ENCODE results near the gene MCM5.

GRCh38 chr22:35399678-35400500, at the start of gene MCM5:
- TF ChIP-seq POLR2A (IDR thresholded peaks at IDR 0.05): no peak
- TF ChIP-seq CTCF (IDR thresholded peaks at IDR 0.05): peak in 1 of 4 experiments; percentile 13
- peak; percentile 96 for TF ChIP-seq POLR2AphosphoS5 (IDR thresholded peaks at IDR 0.05)
